Mucosa of descending colon (tissue), 3 donors: ENCODE results near the gene NKPD1. TPM values are rescaled to one million over a fixed set of nuclear protein-coding genes. Genes with fewer than 3 reads are reported as not detected.

Experiments used
- ATAC-seq: fragments of 200-7000 bp; cut with Tn5 transposase; one replicate; pipeline ENCODE4 v1.9.1; 2020; ENCODE audit warnings: mild to moderate bottlenecking, moderate library complexity
- DNase-seq, 3 donors: peaks; one replicate each; pipeline ENCODE4 v3.0.0-alpha.2; 2020
- H3K36me3 ChIP-seq: fragments of 200-600 bp; one replicate; pipeline ENCODE4 v1.8.0; 2021; ENCODE audit warnings: low read depth, mild to moderate bottlenecking
- H3K4me1 ChIP-seq: fragments of 200-600 bp; one replicate; pipeline ENCODE4 v1.8.0; 2021; ENCODE audit warnings: low read depth, mild to moderate bottlenecking
- H3K4me3 ChIP-seq: fragments of 200-600 bp; one replicate; pipeline ENCODE4 v1.8.0; 2021; ENCODE audit warnings: mild to moderate bottlenecking
- H3K9me3 ChIP-seq: fragments of 200-600 bp; one replicate; pipeline ENCODE4 v1.8.0; 2021; ENCODE audit warnings: mild to moderate bottlenecking
- intact Hi-C, 2 donors: fragments of 100-400 bp; cut with DNase I in 1 of 2; cut with micrococcal nuclease in 1 of 2; formaldehyde crosslinking; loops; one replicate each; pipeline versions ENCODE4 v1.11.0 to v1.11.1; 2022; cut with DNase I, micrococcal nuclease
- total RNA-seq, 3 donors: library from RNA; stranded (reverse); fragmentation: NEBNext Ultra II Directional in 2 of 3; extraction: Animal tissue kit (Norgen Biotek cat#: 25700) in 2 of 3; gene quantifications; one replicate each; pipeline versions ENCODE4 v1.2.1 to v1.2.4, GENCODE V29; 2021 to 2023
- TF ChIP-seq, protein P1 (sequence below): fragments of 200-600 bp; IDR thresholded peaks from one replicate; pipeline ENCODE4 v1.8.0; 2022; ENCODE audit warnings: antibody characterized with exemption, mild to moderate bottlenecking
- donor health status: DM: no; HTN: no; CAD: no; lungs with moderate emphysema.
- donor health status: DM: no; HTN: no; CAD: no.
- donor health status: DM: no; HTN: yes; CAD: no.

Gene NKPD1
- total RNA-seq, 3 donors from 2014 or later, result not detected

DNA sequence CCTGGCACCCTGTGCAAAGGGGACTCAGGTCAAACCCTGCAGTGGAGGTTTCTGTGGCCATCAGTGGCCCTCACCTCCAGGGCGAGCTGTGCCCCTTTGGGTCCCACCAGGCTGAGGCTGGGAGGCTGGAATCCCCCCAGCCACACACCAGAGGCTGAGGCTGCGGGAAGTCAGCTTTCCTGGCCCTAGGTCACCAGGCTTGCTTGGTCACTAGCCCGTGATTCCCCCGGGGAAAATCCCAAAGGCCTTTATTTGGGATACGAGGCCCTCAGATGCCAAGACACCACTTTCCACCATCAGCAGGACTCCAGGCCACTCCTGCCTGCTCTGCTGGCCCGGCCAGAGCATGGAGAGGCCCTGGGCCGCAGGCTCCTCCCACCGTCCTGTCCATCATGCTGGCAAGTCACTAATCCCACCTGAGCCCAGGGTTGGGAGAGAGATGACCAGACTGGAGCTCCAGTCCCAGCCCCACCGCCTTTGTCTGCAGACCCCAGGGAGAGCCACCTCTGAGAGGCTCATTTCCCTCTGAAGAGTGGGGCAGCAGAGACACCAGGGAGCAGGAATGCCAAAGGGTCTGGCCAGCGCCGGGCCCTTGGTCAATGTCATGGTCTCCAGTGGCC is 4.7 kb downstream of the NKPD1 start:
- Histone ChIP-seq H3K9me3 (no peaks in the 10 kb centered on the region), H3K4me1 (peaks cover 31% of the 10 kb centered on the region), H3K36me3 (no peaks in the 10 kb centered on the region), H3K4me3 (no peak overlapping the region)
- no peak for DNase-seq
- intact Hi-C loops, result no loop called here
- TF ChIP-seq, protein P1, sequence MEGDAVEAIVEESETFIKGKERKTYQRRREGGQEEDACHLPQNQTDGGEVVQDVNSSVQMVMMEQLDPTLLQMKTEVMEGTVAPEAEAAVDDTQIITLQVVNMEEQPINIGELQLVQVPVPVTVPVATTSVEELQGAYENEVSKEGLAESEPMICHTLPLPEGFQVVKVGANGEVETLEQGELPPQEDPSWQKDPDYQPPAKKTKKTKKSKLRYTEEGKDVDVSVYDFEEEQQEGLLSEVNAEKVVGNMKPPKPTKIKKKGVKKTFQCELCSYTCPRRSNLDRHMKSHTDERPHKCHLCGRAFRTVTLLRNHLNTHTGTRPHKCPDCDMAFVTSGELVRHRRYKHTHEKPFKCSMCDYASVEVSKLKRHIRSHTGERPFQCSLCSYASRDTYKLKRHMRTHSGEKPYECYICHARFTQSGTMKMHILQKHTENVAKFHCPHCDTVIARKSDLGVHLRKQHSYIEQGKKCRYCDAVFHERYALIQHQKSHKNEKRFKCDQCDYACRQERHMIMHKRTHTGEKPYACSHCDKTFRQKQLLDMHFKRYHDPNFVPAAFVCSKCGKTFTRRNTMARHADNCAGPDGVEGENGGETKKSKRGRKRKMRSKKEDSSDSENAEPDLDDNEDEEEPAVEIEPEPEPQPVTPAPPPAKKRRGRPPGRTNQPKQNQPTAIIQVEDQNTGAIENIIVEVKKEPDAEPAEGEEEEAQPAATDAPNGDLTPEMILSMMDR, result no peak
- ATAC-seq, result no peak

DNA sequence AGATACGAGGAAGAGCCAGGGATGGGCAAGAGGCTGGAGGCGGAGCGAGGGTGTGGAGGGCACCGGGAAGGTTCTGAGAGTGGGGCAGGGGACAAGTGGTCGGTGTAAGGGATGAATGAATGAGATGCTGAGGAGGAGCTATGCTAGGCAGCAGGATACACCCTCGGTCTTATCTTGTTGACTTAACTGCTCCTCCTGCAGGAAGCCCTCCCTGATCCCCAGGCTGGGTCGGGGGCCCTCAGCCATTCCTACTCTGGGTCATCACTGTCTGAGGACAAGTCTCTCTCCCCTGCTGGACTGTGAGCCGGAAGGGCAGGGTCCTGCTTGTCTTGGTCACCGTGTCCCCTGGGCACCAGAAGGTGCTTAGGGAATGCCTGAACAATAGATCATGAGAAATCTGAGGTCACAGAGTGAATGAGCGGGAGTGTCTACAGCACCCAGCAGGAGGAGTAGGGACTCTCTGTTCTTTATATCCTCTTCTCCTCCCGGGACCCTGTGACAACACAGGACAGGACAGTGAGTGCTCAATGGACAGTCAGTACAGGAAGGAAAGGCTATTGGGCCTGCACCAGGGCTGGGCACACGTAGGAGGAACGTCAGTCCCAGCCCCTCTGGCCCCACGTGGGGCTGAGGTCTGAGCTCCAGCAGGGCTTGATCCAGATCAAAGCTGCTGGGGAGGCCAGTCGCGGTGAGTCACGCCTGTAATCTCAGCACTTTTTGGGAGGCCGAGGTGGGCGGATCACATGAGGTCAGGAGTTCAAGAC is 6.5 kb downstream of the NKPD1 start:
- no peak overlapping the region for H3K4me3 ChIP-seq
- DNase-seq (no peak), ATAC-seq (peak; percentile 23)
- H3K36me3 ChIP-seq, result no peaks in the 10 kb centered on the region
- intact Hi-C loops, result no loop called here
- TF ChIP-seq, protein P1, result no peak
- no peaks in the 10 kb centered on the region for H3K9me3 ChIP-seq
- peaks cover 31% of the 10 kb centered on the region for H3K4me1 ChIP-seq

DNA sequence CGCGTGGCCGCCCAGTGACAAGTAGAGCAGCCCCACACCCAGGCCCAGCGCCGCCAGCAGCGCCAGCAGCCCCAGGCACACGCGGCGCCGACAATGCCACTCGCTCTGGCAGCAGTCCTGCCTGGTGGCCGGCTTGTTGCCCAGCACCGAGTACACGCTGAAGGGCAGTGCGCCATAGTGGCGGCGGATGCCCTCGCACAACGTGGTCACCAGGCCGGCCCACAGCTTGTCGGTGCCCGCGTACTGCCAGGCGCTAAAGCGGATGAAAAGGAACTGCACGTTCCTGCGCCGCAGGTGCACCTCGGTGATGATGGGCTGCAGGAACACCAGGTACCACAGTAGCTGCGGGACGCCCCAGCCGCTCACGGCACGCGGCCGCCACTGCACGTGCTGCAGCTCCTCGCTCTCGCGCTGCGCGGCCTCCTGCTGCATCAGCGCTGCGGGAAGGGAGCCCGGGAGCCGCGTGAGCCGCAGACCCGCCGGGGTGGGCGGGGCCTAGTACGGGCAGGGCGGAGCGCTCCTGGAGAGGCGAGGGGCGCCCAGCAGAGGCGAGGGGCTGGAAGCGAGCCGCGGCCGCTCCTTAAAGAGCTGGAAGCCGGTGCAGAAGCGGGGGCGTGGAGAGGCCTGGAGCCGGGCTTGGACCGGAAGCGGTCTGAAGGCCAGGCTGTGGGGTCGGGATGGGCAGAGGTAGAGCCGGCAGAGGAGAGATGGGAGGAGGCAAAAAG is 7.3 kb downstream of the NKPD1 start:
- H3K36me3 ChIP-seq, result no peaks in the 10 kb centered on the region
- no peak overlapping the region for H3K4me3 ChIP-seq
- H3K4me1 ChIP-seq, result peaks cover 31% of the 10 kb centered on the region
- intact Hi-C loops, result no loop called here
- peak; percentile 30 for ATAC-seq
- H3K9me3 ChIP-seq, result no peaks in the 10 kb centered on the region
- TF ChIP-seq, protein P1, result no peak
- peak in 1 of 3 donors; percentile 55 for DNase-seq

DNA sequence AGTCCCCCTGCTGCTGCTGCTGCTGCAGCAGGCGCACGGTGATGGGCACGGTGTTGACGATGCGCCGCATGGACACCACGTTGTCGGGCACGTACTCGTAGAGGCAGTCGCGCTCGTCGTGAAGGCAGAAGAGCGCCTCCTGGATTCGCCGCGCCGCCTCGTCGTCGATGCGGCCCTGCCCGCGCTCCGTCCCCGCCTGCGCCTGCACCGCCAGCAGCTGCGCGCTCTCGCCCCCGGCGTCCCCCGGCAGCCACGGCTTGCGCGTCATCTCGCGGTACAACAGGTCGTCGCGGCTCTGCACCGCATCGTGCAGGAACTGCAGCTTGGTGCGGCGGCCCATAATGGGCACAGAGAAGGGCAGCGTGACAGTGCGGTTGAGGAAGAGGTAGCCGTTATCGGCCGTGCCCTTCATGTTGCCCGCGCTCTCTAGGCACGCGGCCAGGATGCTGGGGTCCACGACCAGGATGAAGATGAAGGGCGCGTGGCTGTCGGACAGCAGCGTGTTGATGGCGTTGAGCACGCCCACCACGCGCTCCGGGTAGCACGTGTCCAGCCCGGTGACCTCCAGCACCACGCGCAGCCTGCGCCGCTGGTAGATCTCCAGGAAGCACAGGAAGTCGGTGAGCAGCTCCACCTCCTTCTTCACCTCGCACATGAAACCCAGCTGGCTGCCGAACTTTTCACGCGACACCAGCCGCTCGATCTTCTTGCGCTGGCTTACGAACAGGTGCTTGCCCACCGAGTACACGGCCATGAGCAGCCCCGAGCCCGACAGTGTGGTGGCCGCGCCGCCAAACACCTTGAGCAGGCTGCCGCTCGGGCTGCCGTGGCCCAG is 8.1 kb downstream of the NKPD1 start:
- ATAC-seq, result peak; percentile 60
- Histone ChIP-seq H3K9me3 (no peaks in the 10 kb centered on the region), H3K36me3 (no peaks in the 10 kb centered on the region), H3K4me1 (peaks cover 31% of the 10 kb centered on the region), H3K4me3 (no peak overlapping the region)
- DNase-seq, result peak in 2 of 3 donors; percentile 56 to 69
- TF ChIP-seq, protein P1, result no peak
- intact Hi-C loops, result no loop called here

DNA sequence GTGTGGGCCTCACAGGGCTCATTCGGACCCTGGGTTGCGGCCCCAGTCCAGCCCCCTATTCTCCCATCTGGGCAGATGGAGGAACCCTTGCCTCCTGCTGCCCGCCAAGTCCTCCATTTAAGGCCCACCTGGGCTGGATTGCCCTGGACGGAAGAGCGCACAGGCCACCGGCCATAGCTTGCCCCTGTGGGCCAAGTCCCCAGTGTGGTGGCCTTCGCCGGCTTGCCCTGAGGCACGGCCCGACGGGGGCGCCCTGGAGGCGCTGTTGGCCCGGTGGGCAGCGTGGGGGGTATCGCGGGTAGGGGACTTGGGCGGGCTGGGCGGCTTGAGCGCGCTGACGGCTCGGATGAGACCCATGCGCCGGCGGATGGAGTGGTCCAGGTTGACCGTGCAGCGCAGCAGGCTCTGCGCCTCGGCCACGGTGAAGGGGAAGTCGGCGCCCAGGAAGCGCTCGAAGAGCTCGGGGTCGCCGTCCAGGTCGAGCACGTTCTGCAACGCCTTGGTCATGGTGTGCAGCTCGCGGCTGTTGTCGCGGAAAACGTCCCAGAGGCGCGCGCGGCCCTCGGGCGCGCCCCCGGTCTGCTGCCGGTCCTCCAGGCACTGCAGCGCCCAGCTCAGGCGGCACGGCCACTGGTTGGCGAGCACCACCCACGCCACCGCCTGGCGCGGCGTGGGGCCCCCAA is 8.8 kb downstream of the NKPD1 start:
- H3K4me1 ChIP-seq, result peaks cover 31% of the 10 kb centered on the region
- H3K4me3 ChIP-seq, result no peak overlapping the region
- ATAC-seq (no peak), DNase-seq (no peak)
- no peaks in the 10 kb centered on the region for H3K9me3 ChIP-seq
- H3K36me3 ChIP-seq, result no peaks in the 10 kb centered on the region
- intact Hi-C loops, result no loop called here
- TF ChIP-seq, protein P1, result no peak
